CD4-positive, alpha-beta T cell (primary cell): ENCODE measurements around the gene SCAPER. TPM values are rescaled to one million over a fixed set of nuclear protein-coding genes. Genes with fewer than 3 reads are reported as not detected.
"Not testable (repeated sequence)": the region's sequence is repeated elsewhere in the genome, so short reads cannot be mapped to it uniquely, and the experiment has no call there.

Source experiments
- ATAC-seq: fragments of 200-7000 bp; cut with Tn5 transposase; one replicate; pipeline ENCODE4 v1.10.0; 2022; ENCODE audit warnings: mild to moderate bottlenecking; ENCODE audit not compliant: poor library complexity
- CTCF ChIA-PET: fragments of 350-600 bp; sonication (Branson Sonifier 250); formaldehyde crosslinking; loops from one replicate; lab custom pipeline; 2021; ENCODE audit warnings: antibody characterized with exemption, inconsistent platforms; lab: Charles Lee
- POLR2A ChIA-PET: fragments of 350-600 bp; sonication (Branson Sonifier 250); formaldehyde crosslinking; loops from one replicate; lab custom pipeline; 2021; ENCODE audit warnings: antibody characterized with exemption, inconsistent platforms; lab: Charles Lee
- DNase-seq, 14 experiments: peaks; one replicate each; pipeline ENCODE4 v3.0.0-alpha.2; 2013 to 2020; ENCODE audit warnings: mixed read lengths in 2 of 14
- H3K27ac ChIP-seq, 2 donors: one replicate each; pipeline versions ENCODE4 v1.5.1 to v1.7.0; 2013; ENCODE audit warnings: low read length in 2 of 2, low read depth in 1 of 2, mild to moderate bottlenecking in 1 of 2
- H3K27me3 ChIP-seq, 2 experiments: 1 replicate in 1 of 2; 2 replicates in 1 of 2; pipeline versions ENCODE4 v1.6.1 to v1.7.0; 2013; ENCODE audit warnings: low read length in 2 of 2, control low read depth in 1 of 2, mild to moderate bottlenecking in 1 of 2, moderate library complexity in 1 of 2; ENCODE audit not compliant: insufficient read depth in 2 of 2, control insufficient read depth in 1 of 2
- H3K36me3 ChIP-seq: one replicate; pipeline ENCODE4 v1.6.1; 2013; ENCODE audit warnings: low read length, control low read depth; ENCODE audit not compliant: insufficient read depth
- H3K4me1 ChIP-seq: one replicate; pipeline ENCODE4 v1.6.1; 2013; ENCODE audit warnings: low read length, control low read depth; ENCODE audit not compliant: insufficient read depth
- H3K4me3 ChIP-seq: one replicate; pipeline ENCODE4 v1.5.1; 2013; ENCODE audit warnings: mild to moderate bottlenecking, low read length, moderate library complexity
- H3K9me3 ChIP-seq, 2 experiments: 1 replicate in 1 of 2; 2 replicates in 1 of 2; pipeline versions ENCODE4 v1.6.1 to v1.7.0; 2013; ENCODE audit warnings: low read length in 2 of 2, mild to moderate bottlenecking in 2 of 2, control low read depth in 1 of 2, moderate library complexity in 1 of 2; ENCODE audit not compliant: control insufficient read depth in 1 of 2, insufficient read depth in 1 of 2
- H3K27ac Mint-ChIP-seq: one replicate; pipeline ENCODE4 v1.8.0; 2020; ENCODE audit warnings: mixed read lengths
- H3K27me3 Mint-ChIP-seq: one replicate; pipeline ENCODE4 v1.8.0; 2021; ENCODE audit warnings: mixed read lengths
- H3K36me3 Mint-ChIP-seq: one replicate; pipeline ENCODE4 v1.8.0; 2021; ENCODE audit warnings: low read depth, mixed read lengths
- H3K4me1 Mint-ChIP-seq: one replicate; pipeline ENCODE4 v1.8.0; 2021; ENCODE audit warnings: low read depth, mixed read lengths
- H3K4me3 Mint-ChIP-seq: one replicate; pipeline ENCODE4 v1.8.0; 2020; ENCODE audit warnings: mild to moderate bottlenecking, mixed read lengths
- H3K9me3 Mint-ChIP-seq: one replicate; pipeline ENCODE4 v1.8.0; 2020; ENCODE audit warnings: mixed read lengths
- intact Hi-C, 2 experiments: fragments of 100-400 bp; cut with DNase I in 1 of 2; cut with micrococcal nuclease in 1 of 2; formaldehyde crosslinking; loops; one replicate each; pipeline versions ENCODE4 v1.15.1 to v1.9.0; 2023 to 2025; cut with DNase I, micrococcal nuclease
- total RNA-seq, 174 experiments: library from RNA in 2 of 174; stranded (reverse) in 2 of 174; gene quantifications; one replicate each; pipeline ENCODE4 v1.2.3 and lab custom pipeline; 2021 to 2026
- TF ChIP-seq, protein P1 (sequence below): fragments of 200-600 bp; IDR thresholded peaks from one replicate; pipeline ENCODE4 v1.8.0; 2022; ENCODE audit warnings: antibody characterized with exemption, mild to moderate bottlenecking

Gene SCAPER
- total RNA-seq, 2 experiments from 2014 or later = 40.3 to 41.2 TPM

DNA sequence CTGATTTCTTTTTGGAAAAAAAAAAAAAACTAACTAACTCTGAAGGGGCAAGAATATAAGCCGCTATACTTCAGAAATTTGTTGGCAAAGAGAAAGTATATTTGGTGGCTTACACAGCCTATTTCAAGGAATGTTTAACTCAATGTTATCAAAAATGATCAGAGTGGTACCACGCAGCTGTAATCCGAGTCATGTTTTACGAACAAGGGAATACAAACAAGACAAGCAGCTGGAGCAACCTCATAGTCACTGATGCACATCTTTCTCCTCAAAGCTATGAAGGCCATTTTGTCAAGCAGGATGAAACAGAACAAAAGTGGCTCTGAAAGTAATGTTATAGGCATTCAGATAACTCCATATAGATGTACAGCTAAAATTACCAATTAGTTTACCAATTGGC, 81.2 kb downstream of the SCAPER start:
- Mint-ChIP-seq H3K36me3 (peaks cover 32% of the 10 kb centered on the region), H3K9me3 (no peaks in the 10 kb centered on the region), H3K4me1 (peaks cover 27% of the 10 kb centered on the region), H3K27ac (no peak overlapping the region), H3K27me3 (no peaks in the 10 kb centered on the region), H3K4me3 (no peak overlapping the region)
- TF ChIP-seq, protein P1, sequence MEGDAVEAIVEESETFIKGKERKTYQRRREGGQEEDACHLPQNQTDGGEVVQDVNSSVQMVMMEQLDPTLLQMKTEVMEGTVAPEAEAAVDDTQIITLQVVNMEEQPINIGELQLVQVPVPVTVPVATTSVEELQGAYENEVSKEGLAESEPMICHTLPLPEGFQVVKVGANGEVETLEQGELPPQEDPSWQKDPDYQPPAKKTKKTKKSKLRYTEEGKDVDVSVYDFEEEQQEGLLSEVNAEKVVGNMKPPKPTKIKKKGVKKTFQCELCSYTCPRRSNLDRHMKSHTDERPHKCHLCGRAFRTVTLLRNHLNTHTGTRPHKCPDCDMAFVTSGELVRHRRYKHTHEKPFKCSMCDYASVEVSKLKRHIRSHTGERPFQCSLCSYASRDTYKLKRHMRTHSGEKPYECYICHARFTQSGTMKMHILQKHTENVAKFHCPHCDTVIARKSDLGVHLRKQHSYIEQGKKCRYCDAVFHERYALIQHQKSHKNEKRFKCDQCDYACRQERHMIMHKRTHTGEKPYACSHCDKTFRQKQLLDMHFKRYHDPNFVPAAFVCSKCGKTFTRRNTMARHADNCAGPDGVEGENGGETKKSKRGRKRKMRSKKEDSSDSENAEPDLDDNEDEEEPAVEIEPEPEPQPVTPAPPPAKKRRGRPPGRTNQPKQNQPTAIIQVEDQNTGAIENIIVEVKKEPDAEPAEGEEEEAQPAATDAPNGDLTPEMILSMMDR = no peak
- H3K4me3 ChIP-seq = no peak overlapping the region
- H3K27ac ChIP-seq = no peak overlapping the region
- H3K9me3 ChIP-seq = peaks cover 0 to 2% of the 10 kb centered on the region in 2 experiments
- no peaks in the 10 kb centered on the region for H3K4me1 ChIP-seq
- POLR2A ChIA-PET = no interaction called here
- ATAC-seq (no peak), DNase-seq (no peak)
- peaks cover 7% of the 10 kb centered on the region for H3K36me3 ChIP-seq
- H3K27me3 ChIP-seq = no peaks in the 10 kb centered on the region
- intact Hi-C loops = no loop called here
- CTCF ChIA-PET = interaction anchor here (1.3 kb wide), 1 partner anchor 21 kb away, joined by 4 read pairs; no protein-coding TSS in a partner anchor

- Mint-ChIP-seq H3K27me3 (no peaks in the 10 kb centered on the region), H3K4me1 (peaks cover 31% of the 10 kb centered on the region), H3K27ac (no peak overlapping the region), H3K4me3 (no peak overlapping the region), H3K36me3 (peaks cover 36% of the 10 kb centered on the region), H3K9me3 (no peaks in the 10 kb centered on the region)
- no peaks in the 10 kb centered on the region for H3K4me1 ChIP-seq
- no peaks in the 10 kb centered on the region for H3K27me3 ChIP-seq
- ATAC-seq (no peak), DNase-seq (no peak)
- H3K27ac ChIP-seq = no peak overlapping the region
- H3K36me3 ChIP-seq = peaks cover 7% of the 10 kb centered on the region
- TF ChIP-seq, protein P1 = no peak
- ChIA-PET CTCF (interaction anchor here (1.3 to 1.4 kb wide), 2 partner anchors 20 to 674 kb away, joined by 3 to 4 read pairs; no protein-coding TSS in a partner anchor), POLR2A (no interaction called here)
- H3K9me3 ChIP-seq = peaks cover 0 to 8% of the 10 kb centered on the region in 2 experiments
- no peak overlapping the region for H3K4me3 ChIP-seq
- intact Hi-C loops = no loop called here
These were observed 81.8 kb downstream of the SCAPER start for GRCh38 chr15:76823303-76823702.

- CTCF ChIA-PET, H3K9me3 ChIP-seq, H3K4me1 ChIP-seq, ATAC-seq, intact Hi-C loops, H3K9me3 Mint-ChIP-seq, H3K4me3 Mint-ChIP-seq, H3K27me3 Mint-ChIP-seq, H3K36me3 ChIP-seq, H3K4me3 ChIP-seq, H3K27ac ChIP-seq, H3K27me3 ChIP-seq: not testable (repeated sequence)
- POLR2A ChIA-PET = interaction anchor here (1.1 kb wide), 1 partner anchor 63 kb away, joined by 3 read pairs; no protein-coding TSS in a partner anchor
- Mint-ChIP-seq H3K4me1 (peaks cover 45% of the 10 kb centered on the region), H3K36me3 (peaks cover 52% of the 10 kb centered on the region), H3K27ac (peak overlapping the region; percentile 45)
- peak in 6 of 14 experiments; percentile 1 to 26 (median 2) for DNase-seq
These were observed 86.2 kb downstream of the SCAPER start for GRCh38 chr15:76818926-76819325.

DNA sequence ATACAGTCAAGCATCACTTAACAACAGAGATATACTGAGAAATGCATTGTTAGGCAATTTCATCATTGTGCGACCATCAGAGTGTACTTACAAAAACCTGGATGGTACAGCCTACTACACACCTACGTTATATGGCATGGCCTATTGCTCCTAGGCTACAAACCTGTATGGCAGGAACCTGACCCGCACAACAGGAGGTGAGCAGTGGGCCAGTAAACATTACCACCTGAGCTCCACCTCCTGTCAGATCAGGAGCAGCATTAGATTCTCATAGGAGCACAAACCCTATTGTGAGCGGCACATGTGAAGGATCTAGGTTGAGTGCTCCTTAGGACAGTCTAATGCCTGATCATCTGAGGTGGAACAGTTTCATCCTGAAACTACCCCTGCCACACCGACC, 89.7 kb downstream of the SCAPER start:
- ATAC-seq (no peak), DNase-seq (no peak)
- H3K4me3 ChIP-seq = no peak overlapping the region
- peaks cover 0 to 11% of the 10 kb centered on the region in 2 experiments for H3K9me3 ChIP-seq
- intact Hi-C loops = no loop called here
- Mint-ChIP-seq H3K9me3 (peaks cover 2% of the 10 kb centered on the region), H3K4me3 (no peak overlapping the region), H3K27ac (no peak overlapping the region), H3K36me3 (peaks cover 44% of the 10 kb centered on the region), H3K27me3 (no peaks in the 10 kb centered on the region), H3K4me1 (peaks cover 42% of the 10 kb centered on the region)
- H3K4me1 ChIP-seq = no peaks in the 10 kb centered on the region
- no peaks in the 10 kb centered on the region for H3K27me3 ChIP-seq
- POLR2A ChIA-PET = no interaction called here
- no peak overlapping the region for H3K27ac ChIP-seq
- TF ChIP-seq, protein P1 = no peak
- CTCF ChIA-PET = no interaction called here
- H3K36me3 ChIP-seq = no peaks in the 10 kb centered on the region
